GM19324 (cell line): ENCODE results near the gene HMGXB4.

Source experiments
- ATAC-seq: cut with Tn5 transposase; IDR thresholded peaks from one replicate; pipeline ENCODE4 v1.9.1; 2021; ENCODE audit warnings: mild to moderate bottlenecking, moderate library complexity; ENCODE audit not compliant: unreplicated experiment, low FRiP score

The HMGXB4 gene

GRCh38 chr22:35257002-35257320 lies 332 bp upstream of the HMGXB4 start:
- ATAC-seq = peak; percentile 16

GRCh38 chr22:35258191-35258988 lies 1.1 kb downstream of the HMGXB4 start:
- ATAC-seq = no peak

- ATAC-seq = no peak
Measured at GRCh38 chr22:35264986-35265385, 7.7 kb downstream of the HMGXB4 start.

GRCh38 chr22:35266277-35266676 lies 9.0 kb downstream of the HMGXB4 start:
- ATAC-seq = no peak

DNA sequence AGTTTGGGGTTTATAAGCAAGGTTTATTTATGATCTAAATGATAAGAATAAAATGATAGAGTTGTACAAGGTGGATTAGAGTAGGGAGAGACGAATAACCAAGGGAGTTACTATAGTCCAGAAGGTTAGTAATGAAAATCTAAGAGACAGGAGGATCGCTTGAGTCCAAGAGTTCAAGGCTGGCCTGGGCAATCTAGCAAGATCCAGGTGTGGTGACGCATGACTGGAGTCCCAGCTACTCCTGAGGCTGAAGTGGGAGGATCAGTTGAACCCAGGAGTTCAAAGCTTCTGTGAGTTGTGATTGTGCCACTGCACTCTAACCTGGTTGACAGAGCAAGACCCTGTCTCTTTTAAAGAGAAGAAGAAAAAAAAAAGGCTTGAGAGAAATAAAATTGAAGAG lies 12.3 kb downstream of the HMGXB4 start:
- ATAC-seq = no peak

GRCh38 chr22:35274154-35274871 lies 17.0 kb downstream of the HMGXB4 start:
- no peak for ATAC-seq

DNA sequence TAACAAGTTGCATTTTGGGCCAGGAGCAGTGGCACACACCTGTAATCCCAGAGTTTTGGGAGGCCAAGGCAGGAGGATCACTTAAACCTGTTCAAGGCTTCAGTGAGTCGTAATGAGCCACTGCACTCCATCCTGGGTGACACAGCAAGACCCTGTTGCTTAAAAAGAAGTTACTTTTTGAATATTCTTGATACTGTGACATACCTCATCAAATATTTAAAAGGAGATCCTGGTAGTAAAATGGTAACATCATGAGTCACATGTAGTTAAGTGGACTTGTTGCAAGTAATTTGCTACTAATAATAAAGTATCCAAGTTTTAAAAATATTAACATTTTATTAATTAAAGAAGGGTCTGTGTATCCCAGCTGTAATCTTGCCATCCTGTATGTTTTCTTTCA lies 18.3 kb downstream of the HMGXB4 start:
- no peak for ATAC-seq

DNA sequence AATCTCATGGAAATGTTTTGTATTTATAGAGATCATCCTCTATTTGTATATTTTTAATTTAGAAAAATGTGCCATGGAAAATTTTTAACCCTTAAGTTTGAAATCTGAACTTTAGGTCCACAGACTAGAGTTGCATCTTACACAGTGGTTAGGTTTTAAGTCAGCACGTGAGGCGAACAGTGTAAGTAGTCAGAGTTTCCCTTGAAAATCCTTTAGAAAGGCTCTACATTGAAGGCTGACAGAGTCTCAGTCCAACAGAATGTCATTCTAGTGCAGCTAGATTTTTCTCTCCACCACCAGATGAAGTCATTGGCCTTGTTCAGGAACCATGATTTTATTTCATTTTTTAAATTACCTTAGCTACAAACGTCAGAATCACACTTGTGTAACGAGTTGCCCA lies 18.7 kb downstream of the HMGXB4 start:
- ATAC-seq = no peak

GRCh38 chr22:35288116-35288515 lies 30.8 kb downstream of the HMGXB4 start:
- ATAC-seq = no peak

- no peak for ATAC-seq
Measured at GRCh38 chr22:35292786-35293185, 35.5 kb downstream of the HMGXB4 start.

DNA sequence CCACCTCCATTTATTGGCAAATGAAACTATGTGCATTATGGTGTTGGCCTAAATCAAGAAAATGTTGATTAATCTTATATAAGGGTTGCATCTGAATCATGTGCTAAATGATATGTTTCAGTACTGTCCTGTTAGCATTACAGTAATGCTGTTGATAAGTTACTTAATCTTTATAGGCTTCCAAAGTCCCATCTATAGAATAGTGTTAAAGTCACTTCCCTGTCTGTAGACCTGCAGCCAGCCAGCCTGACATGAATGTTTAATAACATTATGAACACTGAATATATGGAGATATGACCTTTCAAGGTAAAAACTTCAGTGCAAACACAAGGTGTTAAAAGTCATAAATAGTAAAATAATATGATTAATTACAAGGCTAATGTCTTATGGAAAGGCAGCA lies 38.8 kb downstream of the HMGXB4 start:
- no peak for ATAC-seq

DNA sequence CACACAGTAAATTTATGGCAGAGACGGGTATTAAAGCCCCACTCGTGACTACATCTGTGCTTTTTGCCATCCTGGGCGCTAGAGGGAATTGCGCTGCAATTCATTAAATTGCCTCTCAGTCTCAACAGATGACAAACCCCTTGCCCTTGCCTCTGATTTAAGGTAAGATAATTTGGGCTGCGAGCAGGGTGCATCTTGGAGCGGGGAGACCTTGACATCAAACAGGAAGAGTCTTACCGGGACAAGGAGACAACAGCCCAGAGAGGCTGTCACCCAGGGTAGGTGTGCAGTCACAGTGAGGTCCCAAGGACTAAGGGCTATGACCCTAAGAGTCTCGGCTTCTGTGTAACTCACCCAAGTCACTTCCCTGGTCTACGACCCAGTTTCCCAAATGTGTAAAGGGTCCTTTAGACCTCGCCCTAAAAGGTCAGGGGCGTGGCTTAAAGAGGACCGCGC lies 42.0 kb downstream of the HMGXB4 start:
- ATAC-seq = no peak

DNA sequence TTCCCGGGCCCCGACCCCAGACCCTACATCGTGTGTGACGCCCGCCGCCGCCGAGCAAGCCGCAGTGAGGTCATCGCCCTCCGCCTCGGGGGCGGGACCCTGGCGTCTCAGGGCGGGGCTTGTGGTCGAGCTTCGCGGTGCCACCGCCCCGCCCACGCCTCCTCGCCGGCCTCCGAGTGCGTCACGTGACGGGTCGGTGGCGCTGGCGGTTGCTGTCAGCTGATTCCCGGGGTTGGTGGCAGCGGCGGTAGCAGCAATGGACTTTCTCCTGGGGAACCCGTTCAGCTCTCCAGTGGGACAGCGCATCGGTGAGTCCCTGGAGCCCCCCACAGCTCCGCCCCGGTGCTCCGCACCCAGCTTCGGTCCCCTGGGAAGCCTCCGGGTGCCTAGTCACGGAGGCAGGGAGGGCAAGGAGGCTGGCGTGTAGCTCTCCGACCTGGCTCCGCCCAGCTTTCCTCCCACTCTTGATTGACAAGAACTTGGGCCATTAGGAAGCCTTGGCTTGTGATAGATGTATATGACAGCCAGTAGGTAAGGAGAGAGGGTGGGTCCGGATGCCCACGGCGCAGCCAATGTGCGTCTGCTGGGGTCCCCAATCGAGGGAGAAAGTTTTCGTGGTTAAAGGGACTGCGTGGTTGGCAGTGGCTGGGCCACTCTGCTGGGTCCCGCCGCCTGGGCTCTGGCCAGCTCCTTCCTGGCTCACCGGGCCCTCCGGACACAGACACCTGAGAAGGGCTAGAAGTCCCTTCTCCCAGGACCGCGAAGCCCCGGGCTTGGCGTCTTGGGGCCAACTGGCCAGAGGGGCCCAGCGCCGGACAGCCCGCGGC lies 42.6 kb downstream of the HMGXB4 start, which contains the start of gene TOM1:
Gene TOM1, plus strand, starts transcription at position 222 of the 827 bp plus-strand sequence. Its CDS starts 35 bp downstream, at position 257.
- ATAC-seq = peak; percentile 95

DNA sequence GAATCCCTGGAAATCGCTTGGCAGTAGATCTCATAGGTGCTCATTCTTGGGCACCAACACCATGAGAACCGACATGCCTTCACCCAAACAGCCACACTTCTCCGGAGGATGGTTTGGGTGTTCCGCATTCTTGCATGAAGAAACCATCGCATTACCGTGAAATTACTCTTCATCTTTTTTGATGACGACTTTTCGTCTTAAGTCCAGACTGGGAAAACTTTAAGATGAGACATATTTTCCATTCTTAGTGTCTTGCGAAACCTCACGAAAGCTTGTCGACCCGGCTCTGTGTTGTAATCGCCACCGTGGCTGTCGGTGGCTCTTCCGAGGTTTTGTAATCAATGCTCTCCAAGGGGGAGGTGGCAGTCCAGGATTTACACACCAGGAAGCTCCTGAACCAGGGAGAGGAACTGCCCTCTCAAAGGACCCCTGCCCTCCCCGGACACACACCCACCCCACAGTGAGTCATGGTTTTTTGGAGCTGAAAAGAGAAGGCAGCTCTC lies 44.1 kb downstream of the HMGXB4 start:
- ATAC-seq = no peak

- ATAC-seq = no peak
Measured at GRCh38 chr22:35303029-35303624, 45.8 kb downstream of the HMGXB4 start.

DNA sequence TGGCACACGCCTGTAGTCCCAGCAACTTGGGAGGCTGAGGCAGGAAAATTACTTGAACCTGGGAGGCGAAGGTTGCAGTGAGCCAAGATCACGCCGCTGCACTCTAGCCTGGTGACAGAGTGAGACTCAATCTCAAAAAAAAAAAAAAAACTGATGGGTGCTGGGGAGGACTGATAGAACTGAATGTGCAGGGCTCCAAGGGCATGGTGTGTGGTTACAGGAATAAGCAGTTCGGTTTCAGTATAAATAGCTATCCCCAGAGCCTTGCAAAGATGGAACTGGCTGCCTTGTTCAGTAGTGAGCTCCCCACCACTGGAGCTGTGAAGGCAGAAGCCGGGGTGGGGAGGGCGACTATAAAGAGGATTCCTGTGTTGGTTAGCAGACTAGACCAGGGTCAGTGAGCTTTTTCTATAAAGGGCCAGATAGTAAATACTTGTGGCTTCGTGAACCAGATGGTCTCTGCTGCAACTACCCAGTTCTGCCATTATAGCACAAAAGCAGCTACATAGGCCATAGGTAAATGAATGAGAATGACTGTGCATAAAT lies 48.3 kb downstream of the HMGXB4 start:
- no peak for ATAC-seq

- ATAC-seq = no peak
Measured at GRCh38 chr22:35306350-35306967, 49.2 kb downstream of the HMGXB4 start.

DNA sequence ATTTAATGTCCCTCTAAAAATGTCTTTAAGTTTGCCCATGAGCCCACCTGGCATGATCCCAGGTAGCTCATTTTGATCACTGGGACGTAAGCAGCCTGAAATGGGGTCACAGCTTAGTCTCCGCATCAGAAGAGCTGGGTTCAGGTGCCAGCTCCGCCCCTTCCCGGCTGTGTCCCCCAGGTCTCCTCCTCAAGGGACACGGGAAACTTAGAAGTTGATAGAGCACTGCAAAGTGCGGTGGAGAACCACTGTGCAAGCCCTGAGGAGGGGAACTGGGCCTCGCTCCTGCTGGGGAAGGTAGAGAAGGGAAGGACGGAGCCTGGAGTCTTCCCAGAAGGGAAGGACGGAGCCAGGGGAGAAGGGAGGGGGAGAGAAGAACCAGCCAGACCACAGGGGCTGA lies 50.1 kb downstream of the HMGXB4 start:
- ATAC-seq = no peak

DNA sequence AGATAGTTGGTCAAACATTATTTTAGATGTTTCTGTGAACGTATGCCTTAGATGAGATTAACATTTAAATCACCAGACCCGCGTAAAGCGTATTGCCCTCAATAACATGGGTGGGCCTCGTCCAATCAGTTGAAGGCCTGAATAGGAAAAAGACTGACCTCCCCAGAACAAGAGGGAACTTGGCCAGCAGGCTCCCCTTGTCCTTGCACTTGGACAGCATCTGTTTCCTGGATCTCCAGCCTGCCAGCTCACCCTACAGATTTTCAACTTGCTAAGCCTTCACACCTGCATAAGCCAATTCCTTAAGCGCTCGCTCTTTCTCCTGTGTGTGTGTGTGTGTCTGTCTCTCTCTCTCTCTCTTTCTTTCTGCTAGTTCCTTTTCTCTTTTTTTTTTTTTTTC lies 50.6 kb downstream of the HMGXB4 start:
- no peak for ATAC-seq
